Parathyroid adenoma (tissue), 2 donors: ENCODE data around the gene PRM1.
"Not testable (repeated sequence)": the region's sequence is repeated elsewhere in the genome, so short reads cannot be mapped to it uniquely, and the experiment has no call there.

Experiments
- H2AFZ ChIP-seq: fragments of 300-600 bp; sonication (generic); one replicate; pipeline ENCODE4 v1.7.0; 2017; ENCODE audit warnings: antibody characterized with exemption, mild to moderate bottlenecking
- H3K27ac ChIP-seq: fragments of 300-600 bp; sonication (generic); one replicate; pipeline ENCODE4 v1.7.0; 2017
- H3K27me3 ChIP-seq: fragments of 300-600 bp; sonication (generic); one replicate; pipeline ENCODE4 v1.7.0; 2017; ENCODE audit warnings: low read length; ENCODE audit not compliant: control insufficient read depth, insufficient read depth
- H3K36me3 ChIP-seq: fragments of 300-600 bp; sonication (generic); one replicate; pipeline ENCODE4 v1.7.0; 2017; ENCODE audit warnings: low read length; ENCODE audit not compliant: control insufficient read depth, insufficient read depth
- H3K4me1 ChIP-seq: fragments of 300-600 bp; sonication (generic); one replicate; pipeline ENCODE4 v1.7.0; 2017; ENCODE audit warnings: control low read depth
- H3K4me2 ChIP-seq: fragments of 300-600 bp; sonication (generic); one replicate; pipeline ENCODE4 v1.7.0; 2017; ENCODE audit warnings: low read length
- H3K4me3 ChIP-seq: fragments of 300-600 bp; sonication (generic); one replicate; pipeline ENCODE4 v1.7.0; 2017; ENCODE audit warnings: low read depth, low read length
- H3K79me2 ChIP-seq: fragments of 300-600 bp; sonication (generic); one replicate; pipeline ENCODE4 v1.7.0; 2017; ENCODE audit warnings: control low read depth
- H3K9ac ChIP-seq: fragments of 300-600 bp; sonication (generic); one replicate; pipeline ENCODE4 v1.7.0; 2017; ENCODE audit warnings: mild to moderate bottlenecking
- H3K9me3 ChIP-seq: fragments of 300-600 bp; sonication (generic); one replicate; pipeline ENCODE4 v1.7.0; 2017; ENCODE audit warnings: low read length; ENCODE audit not compliant: control insufficient read depth
- TF ChIP-seq, protein P1 (sequence below): fragments of 300-600 bp; sonication (generic); IDR thresholded peaks from one replicate; pipeline ENCODE4 v1.7.0; 2017; ENCODE audit warnings: antibody characterized with exemption, mild to moderate bottlenecking
- donor health status: primary hyperparathyroidism.

PRM1 gene

DNA sequence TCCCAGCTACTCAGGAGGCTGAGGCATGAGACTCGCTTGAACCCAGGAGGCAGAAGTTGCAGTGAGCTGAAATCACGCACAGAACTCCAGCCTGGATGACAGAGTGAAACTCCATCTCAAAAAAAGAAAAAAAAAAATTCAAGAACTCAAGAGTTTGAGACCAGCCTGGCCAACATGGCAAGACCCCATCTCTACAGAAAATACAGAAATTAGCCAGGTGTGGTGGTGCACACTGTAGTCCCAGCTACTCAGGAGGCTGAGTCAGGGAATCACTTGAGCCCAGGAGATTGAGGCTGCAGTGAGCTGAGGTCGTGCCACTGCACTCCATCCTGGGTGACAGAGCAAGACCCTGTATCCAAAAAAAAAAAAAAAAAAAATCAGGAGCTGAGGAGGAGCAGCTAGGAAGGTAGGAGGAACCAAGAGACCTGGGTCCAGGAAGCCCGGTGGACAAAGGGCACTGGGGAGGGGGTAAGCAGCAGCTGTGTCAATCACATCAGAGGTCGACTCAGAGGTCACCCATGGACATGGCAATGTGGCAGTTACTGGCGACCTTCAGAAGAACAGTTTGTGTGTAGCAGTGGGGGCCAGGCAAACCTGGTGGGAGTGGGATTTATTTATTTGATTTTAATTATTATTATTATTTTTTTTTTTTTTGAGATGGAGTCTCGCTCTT lies 11.1 kb upstream of the PRM1 start:
- Histone ChIP-seq H2AFZ (no peak overlapping the region), H3K4me1 (peaks cover 5% of the 10 kb centered on the region), H3K36me3 (no peaks in the 10 kb centered on the region), H3K4me2 (no peak overlapping the region), H3K9ac (no peak overlapping the region), H3K27ac (no peak overlapping the region), H3K4me3 (no peak overlapping the region), H3K79me2 (no peaks in the 10 kb centered on the region), H3K27me3 (no peaks in the 10 kb centered on the region), H3K9me3 (no peaks in the 10 kb centered on the region)
- TF ChIP-seq, protein P1, sequence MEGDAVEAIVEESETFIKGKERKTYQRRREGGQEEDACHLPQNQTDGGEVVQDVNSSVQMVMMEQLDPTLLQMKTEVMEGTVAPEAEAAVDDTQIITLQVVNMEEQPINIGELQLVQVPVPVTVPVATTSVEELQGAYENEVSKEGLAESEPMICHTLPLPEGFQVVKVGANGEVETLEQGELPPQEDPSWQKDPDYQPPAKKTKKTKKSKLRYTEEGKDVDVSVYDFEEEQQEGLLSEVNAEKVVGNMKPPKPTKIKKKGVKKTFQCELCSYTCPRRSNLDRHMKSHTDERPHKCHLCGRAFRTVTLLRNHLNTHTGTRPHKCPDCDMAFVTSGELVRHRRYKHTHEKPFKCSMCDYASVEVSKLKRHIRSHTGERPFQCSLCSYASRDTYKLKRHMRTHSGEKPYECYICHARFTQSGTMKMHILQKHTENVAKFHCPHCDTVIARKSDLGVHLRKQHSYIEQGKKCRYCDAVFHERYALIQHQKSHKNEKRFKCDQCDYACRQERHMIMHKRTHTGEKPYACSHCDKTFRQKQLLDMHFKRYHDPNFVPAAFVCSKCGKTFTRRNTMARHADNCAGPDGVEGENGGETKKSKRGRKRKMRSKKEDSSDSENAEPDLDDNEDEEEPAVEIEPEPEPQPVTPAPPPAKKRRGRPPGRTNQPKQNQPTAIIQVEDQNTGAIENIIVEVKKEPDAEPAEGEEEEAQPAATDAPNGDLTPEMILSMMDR = no peak

DNA sequence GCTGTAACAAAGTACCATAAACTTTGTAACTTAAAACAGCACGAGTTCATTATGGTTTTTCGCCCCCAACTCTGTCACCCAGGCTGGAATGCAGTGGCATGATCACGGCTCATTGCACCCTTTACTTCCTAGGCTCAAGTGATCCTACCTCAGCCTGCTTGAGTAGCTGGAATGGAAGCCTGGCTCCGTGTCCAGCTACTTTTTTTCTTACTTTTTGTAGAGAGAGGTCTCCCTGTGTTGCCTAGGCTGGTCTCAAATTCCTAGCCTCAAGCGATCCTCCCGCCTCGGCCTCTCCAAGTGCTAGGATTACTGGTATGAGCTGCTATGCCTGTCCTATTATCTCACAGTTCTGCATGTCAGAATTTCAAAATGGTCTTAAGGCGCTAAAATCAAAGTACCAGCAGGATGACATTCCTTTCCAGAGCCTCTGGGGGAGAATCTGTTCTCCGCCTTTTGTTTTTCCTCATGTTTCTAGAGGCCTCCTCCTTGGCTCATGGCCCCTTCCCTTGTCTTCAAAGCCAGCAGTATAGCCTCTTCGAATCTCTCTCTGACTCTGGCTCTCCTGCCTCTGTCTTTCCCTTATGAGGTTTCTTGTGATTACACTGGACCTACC lies 10.1 kb upstream of the PRM1 start:
- Histone ChIP-seq H3K9me3 (no peaks in the 10 kb centered on the region), H3K27ac (no peak overlapping the region), H3K4me2 (no peak overlapping the region), H3K4me3 (no peak overlapping the region), H3K27me3 (no peaks in the 10 kb centered on the region), H3K36me3 (no peaks in the 10 kb centered on the region), H3K79me2 (no peaks in the 10 kb centered on the region), H2AFZ (no peak overlapping the region), H3K9ac (no peak overlapping the region), H3K4me1 (no peaks in the 10 kb centered on the region)
- TF ChIP-seq, protein P1 = no peak

DNA sequence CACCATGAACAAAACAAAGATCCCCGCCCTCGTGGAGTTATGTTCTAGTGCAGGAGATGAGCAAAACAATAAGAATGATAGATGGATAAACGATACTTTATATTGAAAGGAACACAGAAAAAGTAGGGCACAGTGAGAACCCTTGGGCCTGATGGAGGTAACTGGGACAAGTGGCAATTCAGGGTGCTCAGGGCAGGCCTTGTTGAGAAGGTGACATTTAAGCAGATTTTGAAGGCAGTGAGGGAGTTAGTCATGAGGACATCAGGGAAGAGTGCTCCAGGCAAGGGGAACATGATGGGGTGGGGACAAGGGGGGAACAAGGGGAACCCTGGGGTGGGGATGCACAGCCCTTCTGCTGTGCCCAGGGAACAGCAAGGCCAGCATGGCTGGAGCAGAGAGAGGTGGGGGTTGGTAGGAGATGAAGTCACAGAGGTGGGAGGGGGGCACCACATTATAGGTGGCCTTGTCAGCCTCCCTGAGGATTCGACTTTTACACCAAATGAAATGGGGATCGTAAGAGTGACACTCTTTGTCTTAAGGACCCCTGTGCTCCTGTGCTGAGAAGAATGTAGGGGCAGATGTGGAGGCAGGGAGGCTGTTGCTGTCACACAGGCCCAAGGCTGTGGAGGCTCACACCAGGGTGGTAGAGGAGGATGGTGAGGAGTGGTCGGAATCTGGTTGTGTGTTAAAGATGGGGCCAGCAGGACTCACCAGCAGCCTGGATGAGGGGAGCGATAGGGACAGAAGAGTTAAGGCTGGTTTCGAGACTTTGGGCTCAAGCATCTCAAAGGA lies 9.2 kb upstream of the PRM1 start:
- H3K4me1 ChIP-seq = no peaks in the 10 kb centered on the region
- TF ChIP-seq, protein P1 = no peak

DNA sequence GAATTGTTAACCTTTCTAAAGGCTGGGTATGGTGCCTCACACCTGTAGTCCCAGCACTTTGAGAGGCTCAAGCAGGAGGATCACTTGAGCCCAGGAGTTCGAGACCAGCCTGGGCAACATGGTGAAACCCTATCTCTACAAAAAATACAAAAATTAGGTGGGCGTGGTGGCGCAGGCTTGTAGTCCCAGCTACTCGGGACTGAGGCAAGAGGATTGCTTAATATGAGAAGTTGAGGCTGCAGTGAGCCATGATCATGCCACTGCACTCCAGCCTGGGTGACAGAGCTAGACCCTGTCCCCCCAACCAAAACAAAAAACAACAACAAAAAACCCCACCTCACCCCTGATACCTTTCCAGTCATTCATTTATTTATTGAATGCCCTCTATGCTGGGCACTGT lies 8.6 kb upstream of the PRM1 start:
- not testable (repeated sequence) for H3K4me1 ChIP-seq, H3K4me2 ChIP-seq, H3K27me3 ChIP-seq, H3K36me3 ChIP-seq, H3K4me3 ChIP-seq, H2AFZ ChIP-seq, H3K27ac ChIP-seq, H3K79me2 ChIP-seq, H3K9ac ChIP-seq, H3K9me3 ChIP-seq

More for the DNA sequence above, 9.2 kb upstream of the PRM1 start:
- Histone ChIP-seq H3K79me2 (no peaks in the 10 kb centered on the region), H3K27me3 (no peaks in the 10 kb centered on the region), H3K27ac (no peak overlapping the region), H2AFZ (no peak overlapping the region), H3K36me3 (no peaks in the 10 kb centered on the region), H3K9ac (no peak overlapping the region), H3K4me2 (no peak overlapping the region), H3K9me3 (no peaks in the 10 kb centered on the region), H3K4me3 (no peak overlapping the region)

DNA sequence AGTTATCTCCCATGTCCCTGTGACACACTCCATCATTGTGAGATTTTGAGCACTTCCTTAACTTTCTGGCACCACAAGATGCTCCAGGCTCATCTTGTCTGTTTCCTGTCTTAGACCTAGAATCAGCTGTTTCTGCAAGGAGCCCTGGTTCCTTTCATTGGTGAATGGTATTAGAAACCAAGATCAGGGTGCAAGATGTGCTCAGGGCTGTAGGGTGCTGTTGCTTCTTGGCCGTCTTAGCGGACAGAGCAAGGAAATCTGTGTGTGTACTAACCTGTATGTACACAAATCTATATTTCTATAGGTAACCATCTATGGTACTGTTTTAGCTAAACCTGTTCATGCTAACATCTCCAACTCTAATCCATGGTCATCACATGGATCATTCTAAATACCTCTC lies 8.1 kb upstream of the PRM1 start:
- TF ChIP-seq, protein P1 = no peak
- no peak overlapping the region for H3K27ac ChIP-seq
- H2AFZ ChIP-seq = no peak overlapping the region

More for the DNA sequence above, 8.1 kb upstream of the PRM1 start:
- Histone ChIP-seq H3K4me1 (no peaks in the 10 kb centered on the region), H3K4me3 (no peak overlapping the region), H3K27me3 (no peaks in the 10 kb centered on the region), H3K4me2 (no peak overlapping the region), H3K9me3 (no peaks in the 10 kb centered on the region), H3K79me2 (no peaks in the 10 kb centered on the region), H3K9ac (no peak overlapping the region), H3K36me3 (no peaks in the 10 kb centered on the region)
